NCI-H128 (cell line): ENCODE data around the gene FKRP.
A peak's percentile ranks its signal among the peaks of the same experiment; 100 is the strongest.
"Not testable (repeated sequence)": the region's sequence is repeated elsewhere in the genome, so short reads cannot be mapped to it uniquely, and the experiment has no call there.

ENCODE experiments used
- DNase-seq: peaks from one replicate; lab custom pipeline; 2025; ENCODE audit not compliant: unreplicated experiment; lab: John Stamatoyannopoulos, UW

The FKRP gene

GRCh38 chr19:46784262-46785053, 38.6 kb downstream of the FKRP start:
- DNase-seq = no peak

GRCh38 chr19:46785054-46785979, 39.5 kb downstream of the FKRP start:
- no peak for DNase-seq

- no peak for DNase-seq
Observed at GRCh38 chr19:46785980-46786235, 40.1 kb downstream of the FKRP start.

GRCh38 chr19:46786236-46787039, 40.6 kb downstream of the FKRP start:
- DNase-seq = no peak

- no peak for DNase-seq
Observed at GRCh38 chr19:46787040-46787330, 41.1 kb downstream of the FKRP start.

GRCh38 chr19:46787331-46788261, 41.7 kb downstream of the FKRP start:
- DNase-seq = peak; percentile 13

GRCh38 chr19:46788262-46788967, 42.6 kb downstream of the FKRP start, which contains the start of gene SLC1A5:
SLC1A5 (minus strand) TSS chr19:46788594; CDS start chr19:46787965, 629 bp downstream.
- DNase-seq = peak; percentile 93

GRCh38 chr19:46788968-46789338, 43.1 kb downstream of the FKRP start:
- DNase-seq = no peak

GRCh38 chr19:46789371-46789770, 43.5 kb downstream of the FKRP start:
- no peak for DNase-seq

- no peak for DNase-seq
Observed at GRCh38 chr19:46791944-46792343, 46.1 kb downstream of the FKRP start.

- no peak for DNase-seq
Observed at GRCh38 chr19:46797881-46798280, 52.0 kb downstream of the FKRP start.

- DNase-seq = no peak
Observed at GRCh38 chr19:46798713-46799112, 52.9 kb downstream of the FKRP start.

GRCh38 chr19:46802152-46802551, 56.3 kb downstream of the FKRP start:
- no peak for DNase-seq

GRCh38 chr19:46803555-46803954, 57.7 kb downstream of the FKRP start:
- no peak for DNase-seq

- not testable (repeated sequence) for DNase-seq
Observed at GRCh38 chr19:46804432-46804831, 58.6 kb downstream of the FKRP start.

- DNase-seq = no peak
Observed at GRCh38 chr19:46806656-46807055, 60.8 kb downstream of the FKRP start.
